Breast epithelium (tissue), 4 donors: Measurements from ENCODE around the gene ELOA. TPM values are rescaled to one million over a fixed set of nuclear protein-coding genes. Genes with fewer than 3 reads are reported as not detected.

Experiments used
- DNase-seq, 2 donors: peaks; one replicate each; pipeline ENCODE4 v3.0.0-alpha.2; 2019; ENCODE audit warnings: low spot score in 2 of 2
- H3K27ac ChIP-seq, 2 donors: fragments of 200-600 bp; sonication (generic) in 1 of 2; one replicate each; pipeline ENCODE4 v1.5.1; 2016 to 2019; ENCODE audit warnings: mild to moderate bottlenecking in 1 of 2
- H3K27me3 ChIP-seq, 2 donors: fragments of 200-600 bp; sonication (generic) in 1 of 2; one replicate each; pipeline versions ENCODE4 v1.5.1 to v1.6.0; 2017 to 2019; ENCODE audit warnings: control low read depth in 1 of 2, mild to moderate bottlenecking in 1 of 2
- H3K36me3 ChIP-seq: fragments of 200-600 bp; one replicate; pipeline ENCODE4 v1.5.1; 2019
- H3K4me1 ChIP-seq, 2 donors: fragments of 200-600 bp; sonication (generic); one replicate each; pipeline ENCODE4 v1.5.1; 2016 to 2019; ENCODE audit warnings: control low read depth in 1 of 2
- H3K4me3 ChIP-seq, 3 donors: fragments of 200-600 bp; sonication (generic); 1 replicate in 2 of 3; 2 replicates in 1 of 3; pipeline ENCODE4 v1.5.1; 2016 to 2019; ENCODE audit warnings: mild to moderate bottlenecking in 3 of 3, moderate library complexity in 2 of 3
- H3K9me3 ChIP-seq, 2 donors: fragments of 200-600 bp; sonication (generic) in 1 of 2; one replicate each; pipeline ENCODE4 v1.5.1; 2016 to 2019; ENCODE audit warnings: control low read depth in 1 of 2
- CTCF ChIP-seq, 3 donors: fragments of 450-650 bp; IDR thresholded peaks; one replicate each; pipeline ENCODE4 v1.5.1; 2016 to 2017; ENCODE audit warnings: antibody characterized with exemption in 3 of 3, mild to moderate bottlenecking in 3 of 3, moderate library complexity in 3 of 3
- POLR2A ChIP-seq: fragments of 450-650 bp; IDR thresholded peaks from one replicate; pipeline ENCODE4 v1.6.1; 2016; ENCODE audit warnings: antibody characterized with exemption, mild to moderate bottlenecking, moderate library complexity
- POLR2AphosphoS5 ChIP-seq, 3 donors: sonication (generic); formaldehyde crosslinking; IDR thresholded peaks; one replicate each; pipeline ENCODE4 v1.6.1; 2017; ENCODE audit warnings: antibody characterized with exemption in 3 of 3
- intact Hi-C: fragments of 100-400 bp; cut with DNase I; formaldehyde crosslinking; loops from one replicate; pipeline ENCODE4 v1.15.1; 2023; ENCODE audit warnings: low total_unique reads
- total RNA-seq, 3 donors: library from RNA; depleted of rRNA; stranded (reverse); fragments of >200 nt; gene quantifications; one replicate each; pipeline ENCODE4 v1.1.0, GENCODE V29; 2016

Gene ELOA
- total RNA-seq, 3 donors from 2014 or later = 30.3 to 61.9 (median 32.8) TPM

DNA sequence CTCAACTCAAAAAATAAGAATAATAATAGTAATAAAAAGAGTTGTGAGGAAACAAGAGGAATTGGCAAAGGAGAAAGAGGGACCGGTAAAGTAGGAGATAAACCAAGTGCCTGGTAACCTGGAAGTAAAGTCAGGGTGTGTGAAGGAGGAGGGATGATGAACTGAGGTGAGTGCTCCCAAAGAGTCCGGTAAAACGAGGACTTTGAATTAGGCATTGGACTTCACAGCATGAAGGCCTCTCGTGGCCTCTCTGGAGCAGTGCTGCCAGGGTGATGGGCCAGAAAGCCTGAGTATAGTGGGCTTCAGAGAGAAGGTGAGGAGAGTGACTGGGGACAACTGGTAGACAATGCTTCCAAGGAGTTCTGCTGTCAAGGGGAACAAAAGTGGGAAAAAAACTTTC, 34.0 kb upstream of the ELOA start:
- Histone ChIP-seq H3K9me3 (no peaks in the 10 kb centered on the region), H3K4me3 (no peak overlapping the region), H3K36me3 (no peaks in the 10 kb centered on the region), H3K4me1 (no peaks in the 10 kb centered on the region), H3K27me3 (no peaks in the 10 kb centered on the region), H3K27ac (no peak overlapping the region)
- TF ChIP-seq POLR2A (no peak), CTCF (IDR thresholded peaks at IDR 0.05) (no peak), POLR2AphosphoS5 (IDR thresholded peaks at IDR 0.05) (no peak)
- no peak for DNase-seq
- intact Hi-C loops = no loop called here

DNA sequence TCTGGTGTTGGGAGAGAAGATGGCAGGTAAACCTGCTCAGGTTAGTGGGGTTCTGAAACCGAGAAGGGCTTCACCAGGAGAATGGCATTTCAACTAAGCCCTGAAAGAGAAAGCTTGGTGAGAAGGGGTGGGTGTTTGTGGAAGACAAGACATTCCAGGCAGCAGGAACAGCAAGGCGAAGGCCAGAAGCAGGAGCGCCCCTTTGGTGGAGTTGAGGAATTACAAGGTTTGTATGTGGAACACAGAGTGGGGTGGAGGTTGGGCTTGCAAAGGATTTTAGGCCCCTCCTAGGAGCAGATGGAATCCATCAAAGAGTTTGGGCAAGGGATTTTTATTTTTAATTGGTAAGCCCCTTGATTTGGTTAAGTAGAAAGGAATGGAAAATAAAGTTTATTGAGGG, 24.8 kb upstream of the ELOA start:
- intact Hi-C loops = no loop called here
- Histone ChIP-seq H3K36me3 (no peaks in the 10 kb centered on the region), H3K4me1 (no peaks in the 10 kb centered on the region), H3K27ac (no peak overlapping the region), H3K9me3 (no peaks in the 10 kb centered on the region), H3K4me3 (no peak overlapping the region), H3K27me3 (no peaks in the 10 kb centered on the region)
- DNase-seq = no peak
- TF ChIP-seq CTCF (IDR thresholded peaks at IDR 0.05) = peak in 1 of 3 donors; percentile 12
- no peak for TF ChIP-seq POLR2AphosphoS5 (IDR thresholded peaks at IDR 0.05)

DNA sequence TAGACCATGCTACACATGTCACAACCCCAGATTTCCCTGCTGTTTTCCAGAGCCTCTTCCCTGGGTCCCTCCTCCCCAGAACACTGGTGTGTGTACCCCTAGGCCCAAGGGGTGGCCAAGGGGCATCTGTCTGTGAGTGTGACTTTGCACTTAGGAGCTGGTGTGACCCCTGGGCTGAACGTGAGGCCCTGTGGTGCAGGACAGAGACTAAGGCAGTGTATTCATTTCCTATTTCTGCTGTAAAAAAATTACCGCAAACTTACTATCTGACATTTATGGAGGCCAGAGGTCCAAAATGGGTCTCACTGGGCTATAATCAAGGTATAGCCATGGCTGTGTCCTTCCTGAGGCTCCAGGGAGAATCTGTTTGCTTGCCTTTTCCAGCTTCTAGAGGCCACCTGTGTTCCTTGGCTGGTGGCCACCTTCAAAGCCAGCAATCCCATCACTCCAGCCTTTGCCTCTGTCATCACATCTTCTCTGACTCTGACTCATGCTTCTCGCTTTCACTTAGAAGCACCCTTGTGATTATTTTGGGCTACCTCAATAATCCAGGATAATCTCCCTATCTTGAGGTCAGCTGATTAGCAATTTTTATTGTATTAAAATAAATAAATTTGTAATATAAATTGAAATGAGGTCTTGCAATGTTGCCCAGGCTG, 24.0 kb upstream of the ELOA start:
- no peak overlapping the region for H3K27ac ChIP-seq
- no peak for TF ChIP-seq POLR2AphosphoS5 (IDR thresholded peaks at IDR 0.05)
- TF ChIP-seq CTCF (IDR thresholded peaks at IDR 0.05) = no peak
- TF ChIP-seq POLR2A = no peak
- no peaks in the 10 kb centered on the region for H3K9me3 ChIP-seq
- DNase-seq = no peak
- no peak overlapping the region for H3K4me3 ChIP-seq
- no peaks in the 10 kb centered on the region for H3K27me3 ChIP-seq
- H3K4me1 ChIP-seq = no peaks in the 10 kb centered on the region
- intact Hi-C loops = no loop called here
- H3K36me3 ChIP-seq = no peaks in the 10 kb centered on the region

DNA sequence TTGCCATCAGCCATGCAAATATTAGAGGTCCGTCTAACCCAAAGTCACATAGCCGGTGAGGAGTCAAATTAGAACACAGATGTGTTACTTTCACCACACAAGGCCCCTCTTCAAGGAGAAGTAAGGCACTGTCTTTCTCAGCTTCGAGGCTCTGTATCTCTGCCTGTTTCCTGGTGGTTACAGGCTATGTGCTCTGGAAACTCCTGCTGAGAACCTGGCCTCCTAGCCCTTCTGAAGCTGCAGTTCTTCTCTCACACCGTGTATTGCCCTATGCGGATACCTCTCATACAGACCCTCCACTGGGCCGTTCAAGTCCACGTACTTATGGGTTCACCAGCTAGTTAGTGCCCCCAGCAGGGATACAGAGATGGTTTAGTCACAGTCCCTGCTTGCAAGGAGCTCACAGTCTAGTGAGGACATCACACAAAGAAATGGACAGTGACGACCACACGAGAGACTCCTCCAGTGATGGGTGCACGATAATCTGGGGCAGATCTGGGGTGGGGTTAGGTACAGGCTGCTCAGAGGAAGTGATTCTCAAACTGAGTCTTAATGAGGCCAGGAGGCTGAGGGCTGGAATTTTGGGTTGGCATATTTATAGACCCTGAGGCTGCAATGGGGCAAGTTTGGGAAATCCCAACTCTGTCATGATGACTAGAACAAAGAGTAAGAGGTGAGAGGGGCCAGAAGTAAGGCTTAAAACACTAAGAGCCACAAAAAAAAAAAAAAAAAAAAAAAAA, 22.8 kb upstream of the ELOA start:
- Histone ChIP-seq H3K4me1 (no peaks in the 10 kb centered on the region), H3K36me3 (no peaks in the 10 kb centered on the region), H3K27me3 (no peaks in the 10 kb centered on the region), H3K4me3 (no peak overlapping the region), H3K27ac (no peak overlapping the region), H3K9me3 (no peaks in the 10 kb centered on the region)
- TF ChIP-seq POLR2A (no peak), CTCF (IDR thresholded peaks at IDR 0.05) (no peak), POLR2AphosphoS5 (IDR thresholded peaks at IDR 0.05) (no peak)
- no peak for DNase-seq
- intact Hi-C loops = no loop called here

- no peak for TF ChIP-seq POLR2A
- no peak for TF ChIP-seq POLR2AphosphoS5 (IDR thresholded peaks at IDR 0.05)
- no peak for TF ChIP-seq CTCF (IDR thresholded peaks at IDR 0.05)
These were observed 20.6 kb upstream of the ELOA start for GRCh38 chr1:23722652-23723051.

More at GRCh38 chr1:23722652-23723051, 20.6 kb upstream of the ELOA start:
- no peaks in the 10 kb centered on the region for H3K27me3 ChIP-seq
- no peak for DNase-seq
- H3K36me3 ChIP-seq = no peaks in the 10 kb centered on the region
- intact Hi-C loops = no loop called here
- no peak overlapping the region for H3K27ac ChIP-seq
- H3K9me3 ChIP-seq = no peaks in the 10 kb centered on the region
- no peaks in the 10 kb centered on the region for H3K4me1 ChIP-seq
- H3K4me3 ChIP-seq = no peak overlapping the region
